IPS-18a (cell line): ENCODE measurements around the gene PKMYT1.
"Not testable (repeated sequence)": the region's sequence is repeated elsewhere in the genome, so short reads cannot be mapped to it uniquely, and the experiment has no call there.

Experiments
- H3K27ac ChIP-seq: one replicate; pipeline ENCODE4 v1.5.1; 2013; ENCODE audit warnings: low read length
- H3K27me3 ChIP-seq: one replicate; pipeline ENCODE4 v1.6.1; 2013; ENCODE audit warnings: mild to moderate bottlenecking, low read length; ENCODE audit not compliant: control insufficient read depth, insufficient read depth
- H3K36me3 ChIP-seq: one replicate; pipeline ENCODE4 v1.6.1; 2013; ENCODE audit warnings: low read depth, low read length; ENCODE audit not compliant: control insufficient read depth
- H3K4me1 ChIP-seq: one replicate; pipeline ENCODE4 v1.6.1; 2013; ENCODE audit warnings: low read depth, low read length; ENCODE audit not compliant: control insufficient read depth
- H3K4me3 ChIP-seq: one replicate; pipeline ENCODE4 v1.5.1; 2013; ENCODE audit warnings: low read length
- H3K9ac ChIP-seq: one replicate; pipeline ENCODE4 v1.6.1; 2013; ENCODE audit warnings: mild to moderate bottlenecking, low read length, moderate library complexity
- H3K9me3 ChIP-seq: one replicate; pipeline ENCODE4 v1.6.1; 2013; ENCODE audit warnings: low read depth, low read length; ENCODE audit not compliant: control insufficient read depth

Gene PKMYT1

GRCh38 chr16:2949705-2950352 lies 30.4 kb downstream of the PKMYT1 start:
- H3K27ac ChIP-seq, result no peak overlapping the region
- no peak overlapping the region for H3K4me3 ChIP-seq
- H3K36me3 ChIP-seq, result no peaks in the 10 kb centered on the region
- H3K9me3 ChIP-seq, result no peaks in the 10 kb centered on the region
- H3K27me3 ChIP-seq, result no peaks in the 10 kb centered on the region
- H3K4me1 ChIP-seq, result no peaks in the 10 kb centered on the region
- H3K9ac ChIP-seq, result no peak overlapping the region

GRCh38 chr16:2948807-2949704 lies 31.2 kb downstream of the PKMYT1 start:
- no peaks in the 10 kb centered on the region for H3K4me1 ChIP-seq

GRCh38 chr16:2946649-2947048 lies 33.6 kb downstream of the PKMYT1 start:
- H3K9ac ChIP-seq, result no peak overlapping the region
- H3K36me3 ChIP-seq, result no peaks in the 10 kb centered on the region
- H3K27me3 ChIP-seq, result no peaks in the 10 kb centered on the region
- no peaks in the 10 kb centered on the region for H3K9me3 ChIP-seq
- no peak overlapping the region for H3K4me3 ChIP-seq
- H3K4me1 ChIP-seq, result no peaks in the 10 kb centered on the region
- no peak overlapping the region for H3K27ac ChIP-seq

More at GRCh38 chr16:2948807-2949704, 31.2 kb downstream of the PKMYT1 start:
- no peak overlapping the region for H3K4me3 ChIP-seq
- no peaks in the 10 kb centered on the region for H3K36me3 ChIP-seq
- H3K9ac ChIP-seq, result no peak overlapping the region
- H3K27ac ChIP-seq, result no peak overlapping the region
- H3K9me3 ChIP-seq, result no peaks in the 10 kb centered on the region
- H3K27me3 ChIP-seq, result no peaks in the 10 kb centered on the region

GRCh38 chr16:2943716-2944115 lies 36.5 kb downstream of the PKMYT1 start:
- H3K27me3 ChIP-seq, H3K9ac ChIP-seq, H3K9me3 ChIP-seq, H3K36me3 ChIP-seq, H3K27ac ChIP-seq, H3K4me1 ChIP-seq, H3K4me3 ChIP-seq: not testable (repeated sequence)

GRCh38 chr16:2942045-2942444 lies 38.2 kb downstream of the PKMYT1 start:
- Histone ChIP-seq H3K27me3 (no peaks in the 10 kb centered on the region), H3K4me1 (no peaks in the 10 kb centered on the region), H3K9ac (no peak overlapping the region), H3K27ac (no peak overlapping the region), H3K4me3 (no peak overlapping the region), H3K9me3 (no peaks in the 10 kb centered on the region), H3K36me3 (peaks cover 8% of the 10 kb centered on the region)

- H3K9me3 ChIP-seq, result no peaks in the 10 kb centered on the region
- H3K9ac ChIP-seq, result no peak overlapping the region
- no peaks in the 10 kb centered on the region for H3K4me1 ChIP-seq
- peaks cover 8% of the 10 kb centered on the region for H3K36me3 ChIP-seq
- no peak overlapping the region for H3K4me3 ChIP-seq
- no peaks in the 10 kb centered on the region for H3K27me3 ChIP-seq
- H3K27ac ChIP-seq, result no peak overlapping the region
Observed at GRCh38 chr16:2939968-2940367, 40.3 kb downstream of the PKMYT1 start.

GRCh38 chr16:2938206-2938605 lies 42.0 kb downstream of the PKMYT1 start:
- H3K9ac ChIP-seq, result no peak overlapping the region
- H3K4me1 ChIP-seq, result no peaks in the 10 kb centered on the region
- no peaks in the 10 kb centered on the region for H3K9me3 ChIP-seq
- no peak overlapping the region for H3K4me3 ChIP-seq
- H3K27ac ChIP-seq, result no peak overlapping the region
- peaks cover 8% of the 10 kb centered on the region for H3K36me3 ChIP-seq
- H3K27me3 ChIP-seq, result no peaks in the 10 kb centered on the region

GRCh38 chr16:2937170-2937569 lies 43.1 kb downstream of the PKMYT1 start:
- Histone ChIP-seq H3K9me3 (no peaks in the 10 kb centered on the region), H3K36me3 (peaks cover 8% of the 10 kb centered on the region), H3K4me1 (no peaks in the 10 kb centered on the region), H3K27ac (no peak overlapping the region), H3K9ac (no peak overlapping the region), H3K4me3 (no peak overlapping the region), H3K27me3 (no peaks in the 10 kb centered on the region)

- Histone ChIP-seq H3K4me1 (no peaks in the 10 kb centered on the region), H3K27ac (no peak overlapping the region), H3K36me3 (peaks cover 8% of the 10 kb centered on the region), H3K27me3 (no peaks in the 10 kb centered on the region), H3K9ac (no peak overlapping the region), H3K4me3 (no peak overlapping the region), H3K9me3 (no peaks in the 10 kb centered on the region)
Observed at GRCh38 chr16:2936436-2937011, 43.7 kb downstream of the PKMYT1 start.

GRCh38 chr16:2934450-2934849 lies 45.8 kb downstream of the PKMYT1 start:
- Histone ChIP-seq H3K4me1 (no peaks in the 10 kb centered on the region), H3K4me3 (no peak overlapping the region), H3K27ac (no peak overlapping the region), H3K9ac (no peak overlapping the region), H3K9me3 (no peaks in the 10 kb centered on the region), H3K36me3 (no peaks in the 10 kb centered on the region), H3K27me3 (no peaks in the 10 kb centered on the region)

- no peak overlapping the region for H3K9ac ChIP-seq
- H3K27ac ChIP-seq, result no peak overlapping the region
- H3K4me1 ChIP-seq, result peaks cover 1% of the 10 kb centered on the region
- no peak overlapping the region for H3K4me3 ChIP-seq
- no peaks in the 10 kb centered on the region for H3K36me3 ChIP-seq
- H3K9me3 ChIP-seq, result no peaks in the 10 kb centered on the region
- no peaks in the 10 kb centered on the region for H3K27me3 ChIP-seq
Observed at GRCh38 chr16:2933701-2934100, 46.5 kb downstream of the PKMYT1 start.
